Activated CD8-positive, alpha-beta memory T cell treated with anti-CD3 and anti-CD28 coated beads, Interleukin-2, amount 50 U/mL, for 48 hours (primary cell): Measurements from ENCODE around the gene DNAJB7.
A peak's percentile ranks its signal among the peaks of the same experiment; 100 is the strongest.
"Not testable (repeated sequence)": the region's sequence is repeated elsewhere in the genome, so short reads cannot be mapped to it uniquely, and the experiment has no call there.

Source experiments
- DNase-seq: peaks from one replicate; pipeline ENCODE4 v3.0.0-alpha.2; 2020

The DNAJB7 gene

DNA sequence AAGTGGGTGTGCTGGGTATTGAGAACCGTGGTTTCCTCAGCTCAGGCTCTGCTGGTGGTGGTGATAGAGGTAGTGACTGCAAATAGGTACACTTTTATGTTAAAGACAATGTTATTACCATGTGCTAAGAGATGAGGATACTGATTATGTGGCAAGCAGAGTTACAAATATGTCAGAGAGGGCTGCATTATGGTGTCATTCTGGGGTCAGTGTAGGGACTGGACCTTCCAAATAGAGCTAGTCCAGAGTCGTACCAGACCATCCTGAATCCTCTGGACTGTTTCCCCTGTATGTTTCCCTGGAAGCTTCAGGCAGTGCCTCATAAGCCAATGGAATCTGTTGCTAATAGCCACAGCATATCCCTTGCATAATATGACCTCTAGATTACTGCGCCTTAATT lies at the start of gene DNAJB7:
Gene DNAJB7, minus strand, starts transcription at position 101 of the 400 bp plus-strand sequence. CDS start 119 bp downstream, outside the sequence.
- no peak for DNase-seq

DNA sequence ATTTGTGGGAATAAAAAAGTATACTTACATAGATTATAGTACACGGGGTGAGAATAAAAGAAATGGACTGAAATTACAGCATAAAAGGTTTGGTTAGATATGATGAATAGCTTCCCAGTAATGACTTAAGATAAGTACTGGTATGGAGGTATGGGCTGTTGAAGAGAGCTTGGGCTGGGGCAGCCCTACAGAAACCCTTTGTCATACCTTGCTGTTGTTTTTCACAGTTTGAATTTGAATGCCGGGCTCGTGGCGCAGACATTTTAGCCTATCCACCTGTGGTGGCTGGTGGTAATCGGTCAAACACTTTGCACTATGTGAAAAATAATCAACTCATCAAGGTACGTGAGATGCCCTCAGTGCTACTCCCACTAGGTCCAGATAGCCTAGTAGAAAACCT lies 47.0 kb upstream of the DNAJB7 start:
- DNase-seq: no peak

DNA sequence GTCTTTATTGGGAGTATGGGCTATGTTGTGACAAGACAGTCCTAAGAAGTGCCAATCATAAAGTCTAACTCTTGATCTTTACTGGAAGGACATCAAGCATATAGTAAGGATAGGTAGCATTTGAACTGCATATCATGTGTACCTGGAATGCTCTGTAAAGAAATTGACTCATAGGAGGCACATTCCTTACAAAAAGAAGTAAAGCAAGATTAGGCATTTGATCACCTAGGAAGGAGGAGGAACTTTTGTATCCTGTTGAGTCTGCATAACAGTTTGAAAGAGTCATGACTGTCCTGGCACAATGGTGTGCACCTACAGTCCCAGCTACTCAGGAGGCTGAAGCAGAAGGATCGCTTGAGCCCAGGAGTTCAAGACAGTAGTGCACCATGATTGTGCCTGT lies 42.2 kb upstream of the DNAJB7 start:
- DNase-seq: no peak

DNA sequence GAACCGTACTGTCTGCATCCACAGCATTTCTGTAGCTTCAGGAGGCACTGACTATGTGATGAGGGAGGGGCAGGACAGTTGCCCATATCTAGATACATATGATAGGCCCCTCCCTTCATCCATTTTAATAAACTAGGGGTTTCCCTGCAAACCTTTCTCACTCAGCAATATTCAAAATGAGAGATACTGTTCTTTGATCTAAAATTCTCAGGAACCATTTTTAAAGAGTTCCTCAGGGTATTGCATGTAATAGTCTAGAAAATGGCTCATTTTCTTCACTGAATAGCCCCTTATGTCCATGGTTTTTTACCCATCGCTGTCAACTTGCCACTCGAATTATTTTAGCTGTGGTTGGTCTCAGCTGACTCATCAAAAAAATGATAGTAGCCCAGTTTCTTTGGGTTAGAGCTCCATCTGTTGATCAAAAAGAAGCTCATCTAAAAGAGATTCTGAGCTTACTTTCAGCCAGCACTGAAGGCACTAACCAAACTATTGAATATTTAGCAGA lies 37.0 kb upstream of the DNAJB7 start:
- DNase-seq: no peak

DNA sequence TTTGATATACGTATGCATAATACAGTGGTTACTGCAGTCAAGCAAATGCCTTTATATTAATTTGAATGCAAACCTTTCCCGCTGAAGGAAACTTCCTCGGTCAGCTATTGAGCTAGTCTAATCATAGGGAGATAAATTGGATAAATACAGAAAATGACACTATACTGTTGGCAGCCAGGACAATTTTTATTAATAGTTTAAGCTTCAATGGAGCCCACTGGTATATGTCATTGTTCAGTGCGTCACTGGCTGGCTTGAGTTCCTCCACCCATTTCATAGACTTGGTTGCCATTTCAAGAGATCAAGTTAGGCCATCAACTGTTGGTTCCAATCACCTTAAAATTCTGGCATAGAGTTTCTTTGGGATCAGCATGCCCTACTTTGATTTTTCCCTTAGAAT lies 32.5 kb upstream of the DNAJB7 start:
- DNase-seq: no peak

DNA sequence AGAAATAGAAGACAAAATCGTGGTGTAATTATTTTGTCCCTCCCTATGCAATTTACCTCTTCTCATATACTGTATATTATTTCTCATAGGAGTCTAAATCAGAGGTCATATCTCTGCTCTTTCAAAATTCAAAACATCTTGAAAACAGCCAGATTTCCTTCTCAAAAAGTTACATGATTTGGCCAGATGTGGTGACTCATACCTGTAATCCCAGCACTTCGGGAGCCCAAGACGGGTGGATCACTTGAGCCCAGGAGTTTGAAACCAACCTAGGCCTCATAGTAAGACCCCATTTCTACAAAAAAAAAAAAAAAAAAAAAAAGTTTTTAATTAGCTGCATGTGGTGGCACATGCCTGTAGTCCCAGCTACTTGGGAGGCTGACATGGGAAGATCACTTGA lies 29.0 kb upstream of the DNAJB7 start:
- no peak for DNase-seq

DNA sequence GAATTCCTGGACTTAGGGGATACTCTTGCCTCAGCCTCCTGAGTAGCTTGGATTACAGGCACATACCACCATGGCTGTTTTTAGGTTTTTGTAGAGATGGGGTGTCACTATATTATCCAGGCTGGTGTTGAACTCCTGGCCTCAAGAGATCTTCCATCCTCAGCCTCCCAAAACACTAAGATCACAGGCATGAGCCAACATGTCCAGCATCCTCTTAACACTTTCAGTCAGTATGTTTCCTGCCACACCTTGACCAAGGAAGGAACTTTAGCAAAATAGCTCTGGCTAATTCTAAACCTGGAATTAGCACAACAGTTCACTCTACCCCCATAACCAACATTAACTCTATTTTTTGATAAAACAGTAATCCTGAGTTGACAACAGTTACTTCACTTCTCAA lies 27.2 kb upstream of the DNAJB7 start:
- DNase-seq: no peak

DNA sequence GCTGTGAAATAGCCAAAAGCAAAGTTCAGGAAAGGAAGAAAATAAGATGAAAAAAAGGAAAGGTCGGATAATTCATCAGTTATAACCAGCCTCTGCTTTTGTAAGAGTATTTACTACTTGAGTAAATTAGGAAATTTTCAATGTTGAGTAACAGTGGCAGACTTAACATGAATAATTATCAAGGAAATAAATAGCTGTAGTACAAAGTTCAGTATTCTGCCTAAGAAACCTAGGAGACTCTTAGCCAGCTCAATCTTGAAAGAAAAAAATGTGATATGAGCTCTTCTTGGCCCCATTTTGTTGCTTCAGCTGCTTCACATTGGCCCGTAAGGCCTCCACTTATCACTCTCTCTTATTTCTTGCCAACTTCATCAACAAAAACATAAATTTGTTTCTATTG lies 17.0 kb upstream of the DNAJB7 start:
- no peak for DNase-seq

DNA sequence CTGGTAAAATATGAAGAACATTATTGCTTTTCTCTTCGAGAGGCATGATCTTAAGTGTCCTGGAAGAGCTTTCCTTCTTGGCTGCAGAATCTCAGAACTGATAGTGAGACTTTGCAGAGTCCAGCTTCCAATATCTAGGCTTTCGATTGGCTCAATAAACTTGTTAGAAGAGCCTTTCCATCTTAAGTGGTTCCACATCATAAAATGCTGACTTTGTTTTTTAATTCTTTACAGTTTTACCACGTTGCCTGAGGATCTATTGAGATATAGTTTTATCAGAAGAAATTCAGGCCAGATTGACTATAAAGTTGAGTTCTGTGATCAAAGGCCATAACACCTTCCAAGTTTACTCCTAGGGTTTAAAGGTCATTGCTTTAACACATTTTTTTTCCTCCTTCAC lies 15.6 kb upstream of the DNAJB7 start:
- no peak for DNase-seq

DNA sequence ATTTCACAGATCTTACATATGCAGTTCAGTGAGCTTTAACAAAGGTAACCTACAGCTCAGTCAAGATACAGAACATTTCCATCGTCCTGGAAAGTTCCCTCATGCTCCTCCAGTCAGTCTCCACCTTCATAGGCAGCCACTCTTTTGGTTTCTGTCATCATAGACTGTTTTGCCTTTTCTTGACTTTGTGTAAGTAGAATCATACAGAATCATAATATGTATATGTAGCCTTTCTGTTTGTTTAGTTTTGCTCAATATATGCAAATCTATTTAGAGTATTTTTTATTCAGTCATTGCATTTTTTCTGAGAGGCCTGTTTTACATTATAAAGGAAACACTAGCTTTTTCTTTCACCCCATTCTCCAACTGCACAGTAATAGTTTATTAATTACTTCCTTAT lies 15.0 kb upstream of the DNAJB7 start:
- DNase-seq: no peak

DNA sequence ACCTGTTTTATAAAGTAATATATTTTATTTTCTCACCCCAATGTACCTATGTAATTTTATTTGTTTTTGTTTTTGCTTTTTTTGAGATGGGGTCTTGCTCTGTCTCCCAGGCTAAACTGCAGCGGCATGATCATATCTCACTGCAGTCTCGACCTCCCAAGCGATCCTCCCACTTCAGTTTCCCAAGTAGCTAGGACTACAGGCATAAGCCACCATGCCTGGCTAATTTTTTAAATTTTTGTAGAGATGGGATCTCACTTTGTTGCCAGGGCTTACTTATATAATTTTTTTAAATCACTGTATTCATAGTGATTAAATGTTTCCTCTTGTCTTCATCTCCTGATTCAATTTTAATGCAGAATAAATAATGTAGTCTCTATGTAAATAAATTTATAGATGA lies 13.2 kb upstream of the DNAJB7 start:
- DNase-seq: no peak

DNA sequence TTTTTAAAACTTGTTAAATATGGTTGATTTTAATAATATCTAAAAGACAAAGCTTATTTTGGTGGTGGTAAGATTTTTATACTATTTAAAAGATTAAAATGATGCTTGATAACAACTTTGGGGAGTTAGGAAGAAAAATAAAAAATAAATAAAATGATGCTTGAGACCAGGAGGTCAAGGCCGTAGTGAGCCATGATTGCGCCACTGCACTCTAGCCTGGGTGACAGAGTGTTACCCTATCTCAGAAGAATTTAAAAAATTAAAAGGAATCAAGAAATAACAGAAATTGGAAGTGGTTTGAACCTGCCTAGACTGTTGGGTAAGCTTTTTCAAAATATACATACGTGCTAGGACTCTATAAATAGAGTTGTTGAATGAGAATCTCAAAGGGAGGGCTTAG lies 12.1 kb upstream of the DNAJB7 start:
- DNase-seq: no peak

DNA sequence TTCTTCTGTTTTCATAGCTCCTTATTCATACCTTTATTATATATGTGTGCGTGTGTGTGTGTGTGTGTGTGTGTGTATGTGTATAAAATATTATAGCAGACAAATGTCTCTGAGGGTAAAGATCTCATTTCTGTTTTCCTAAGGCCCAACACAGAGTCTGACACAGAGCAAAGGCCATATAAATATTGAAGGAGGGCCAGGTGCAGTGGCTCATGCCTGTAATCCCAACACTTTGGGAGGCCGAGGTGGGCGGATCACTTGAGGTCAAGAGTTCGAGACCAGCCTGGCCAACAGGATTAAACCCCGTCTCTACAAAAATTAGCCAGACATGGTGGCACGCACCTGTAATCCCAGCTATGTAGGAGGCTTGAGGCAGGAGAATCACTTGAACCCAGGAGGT lies 6.5 kb upstream of the DNAJB7 start:
- DNase-seq: not testable (repeated sequence)

DNA sequence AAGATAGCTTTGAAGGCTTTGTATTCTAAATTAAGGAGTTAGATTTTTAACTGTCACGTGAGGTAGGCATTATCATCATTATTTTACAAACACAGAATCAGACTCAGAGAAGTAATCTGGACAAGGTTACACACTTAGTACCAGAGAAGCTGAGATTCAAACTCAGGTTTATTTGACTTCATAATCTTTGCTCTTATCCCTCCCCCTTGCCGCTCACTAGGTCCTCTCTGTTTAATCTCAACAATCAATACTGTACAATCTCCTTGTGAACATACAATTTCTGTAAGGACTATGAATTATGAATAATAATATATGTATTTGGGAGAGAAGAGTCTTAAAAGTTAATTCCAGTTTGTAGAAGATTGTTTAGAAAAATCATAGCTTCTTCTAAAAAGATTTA lies 5.2 kb upstream of the DNAJB7 start:
- DNase-seq: no peak

DNA sequence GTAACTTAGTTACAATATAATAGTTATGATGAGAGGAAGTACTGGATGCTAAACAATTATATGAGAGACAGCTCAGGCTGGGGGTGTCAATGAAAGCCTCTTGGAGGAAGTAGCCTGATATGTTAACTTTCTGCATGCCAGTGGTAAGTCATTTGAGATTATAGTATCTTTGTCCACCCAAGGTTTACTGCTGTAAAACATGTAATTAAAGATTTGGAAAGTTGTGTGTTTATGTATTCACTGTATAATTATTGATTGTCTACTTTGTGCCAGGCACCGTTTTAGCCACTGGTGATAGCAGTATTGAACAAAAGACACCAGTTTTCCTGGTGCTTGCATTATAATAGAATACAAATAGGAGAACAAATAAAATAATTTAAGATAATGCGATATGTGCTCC lies 624 bp upstream of the DNAJB7 start:
- no peak for DNase-seq

DNA sequence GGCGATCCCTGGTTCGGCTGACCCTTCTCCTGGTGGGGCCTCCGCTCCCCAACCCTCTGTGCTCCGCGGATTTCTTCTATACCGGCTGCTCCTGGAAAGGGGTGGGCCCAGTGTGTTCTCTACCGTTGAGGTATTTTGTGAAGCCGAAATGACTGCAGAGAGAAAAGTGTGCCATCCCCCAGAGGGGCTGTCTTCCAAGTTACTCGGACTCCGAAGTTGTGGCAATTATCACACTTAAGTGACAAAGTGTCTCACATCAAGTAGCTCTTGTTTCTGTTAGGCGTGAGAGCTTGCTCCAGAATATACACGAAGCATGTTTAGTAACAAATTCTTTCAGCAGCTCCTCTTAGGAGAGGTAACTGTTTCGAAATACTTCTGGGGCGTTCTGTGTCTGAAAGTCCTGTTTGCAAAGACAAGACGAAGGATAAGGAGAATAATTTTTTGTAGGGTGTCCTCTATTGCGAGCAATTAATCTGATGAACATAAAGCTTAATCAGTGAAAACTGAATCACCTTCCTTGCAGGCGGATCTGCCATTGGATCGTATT lies 4.5 kb downstream of the DNAJB7 start:
- DNase-seq: no peak

DNA sequence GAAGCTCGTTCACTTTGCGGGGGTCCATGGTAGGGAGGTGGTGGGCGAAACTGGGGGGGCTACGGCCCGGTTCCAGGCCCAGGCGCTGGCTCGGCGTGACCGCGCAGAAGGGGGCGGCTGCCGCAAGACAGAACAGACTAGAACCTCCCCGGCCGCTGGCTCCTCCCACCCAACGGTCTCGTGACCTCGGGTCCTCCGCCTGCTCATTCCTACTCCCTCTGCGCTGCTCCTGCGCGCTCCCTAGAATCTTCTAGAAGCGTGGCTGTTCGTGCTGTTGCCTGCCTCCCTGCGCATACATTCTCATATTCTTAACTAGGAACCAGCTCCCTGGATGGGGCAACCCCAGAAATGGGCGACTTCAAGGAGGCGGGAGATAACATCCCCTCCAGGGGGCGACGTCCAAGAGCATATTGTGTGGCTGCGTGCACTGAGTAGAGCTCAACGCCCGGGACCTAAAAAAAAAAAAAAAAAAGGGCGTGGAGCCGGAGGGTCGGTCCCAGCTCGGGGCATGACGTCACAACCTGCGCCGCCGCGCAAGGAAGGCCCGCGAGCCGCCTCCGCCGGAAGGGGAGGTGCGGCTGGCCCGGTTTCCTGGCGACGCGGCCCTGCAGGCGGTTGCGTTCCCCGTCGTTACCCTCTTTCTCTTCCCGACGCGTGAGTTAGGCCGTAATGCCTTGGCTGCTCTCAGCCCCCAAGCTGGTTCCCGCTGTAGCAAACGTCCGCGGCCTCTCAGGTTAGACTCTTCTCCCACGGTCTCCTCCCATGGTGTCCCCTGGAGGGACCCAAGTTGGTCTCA lies 5.2 kb downstream of the DNAJB7 start, which contains the start of the genes ST13 and XPNPEP3:
Gene ST13, minus strand, starts transcription at position 127 of the 796 bp plus-strand sequence. Its CDS starts 99 bp downstream, at position 28.
Gene XPNPEP3, plus strand, starts transcription at position 636 of the 796 bp plus-strand sequence. Its CDS starts 34 bp downstream, at position 670.
- DNase-seq: peak; percentile 99

DNA sequence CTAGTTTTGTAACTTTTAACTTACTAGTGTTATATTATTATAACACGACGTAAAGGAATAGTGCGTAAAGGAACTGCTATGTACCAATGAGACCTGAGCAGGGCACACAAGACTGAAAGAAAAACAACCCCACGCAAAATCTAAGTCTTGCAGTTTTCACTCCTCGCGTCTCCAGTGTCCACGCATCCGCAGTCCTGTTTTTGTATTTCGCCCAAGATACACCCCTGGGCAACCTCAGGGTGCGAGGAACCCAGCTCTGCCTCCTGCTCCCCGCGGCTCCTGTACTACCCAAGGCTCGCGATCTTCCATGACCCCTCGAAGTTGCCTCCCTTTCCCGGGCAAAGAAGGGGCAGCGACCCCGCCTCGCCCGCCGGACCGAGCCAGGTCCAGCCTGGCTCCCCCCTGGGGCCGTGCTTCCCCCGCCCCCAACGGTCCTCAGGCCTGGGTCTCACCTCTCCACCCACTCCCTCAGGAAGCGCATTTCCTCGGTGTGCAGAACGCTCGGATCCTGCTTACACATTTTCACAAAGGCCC lies 5.9 kb downstream of the DNAJB7 start:
- DNase-seq: no peak

DNA sequence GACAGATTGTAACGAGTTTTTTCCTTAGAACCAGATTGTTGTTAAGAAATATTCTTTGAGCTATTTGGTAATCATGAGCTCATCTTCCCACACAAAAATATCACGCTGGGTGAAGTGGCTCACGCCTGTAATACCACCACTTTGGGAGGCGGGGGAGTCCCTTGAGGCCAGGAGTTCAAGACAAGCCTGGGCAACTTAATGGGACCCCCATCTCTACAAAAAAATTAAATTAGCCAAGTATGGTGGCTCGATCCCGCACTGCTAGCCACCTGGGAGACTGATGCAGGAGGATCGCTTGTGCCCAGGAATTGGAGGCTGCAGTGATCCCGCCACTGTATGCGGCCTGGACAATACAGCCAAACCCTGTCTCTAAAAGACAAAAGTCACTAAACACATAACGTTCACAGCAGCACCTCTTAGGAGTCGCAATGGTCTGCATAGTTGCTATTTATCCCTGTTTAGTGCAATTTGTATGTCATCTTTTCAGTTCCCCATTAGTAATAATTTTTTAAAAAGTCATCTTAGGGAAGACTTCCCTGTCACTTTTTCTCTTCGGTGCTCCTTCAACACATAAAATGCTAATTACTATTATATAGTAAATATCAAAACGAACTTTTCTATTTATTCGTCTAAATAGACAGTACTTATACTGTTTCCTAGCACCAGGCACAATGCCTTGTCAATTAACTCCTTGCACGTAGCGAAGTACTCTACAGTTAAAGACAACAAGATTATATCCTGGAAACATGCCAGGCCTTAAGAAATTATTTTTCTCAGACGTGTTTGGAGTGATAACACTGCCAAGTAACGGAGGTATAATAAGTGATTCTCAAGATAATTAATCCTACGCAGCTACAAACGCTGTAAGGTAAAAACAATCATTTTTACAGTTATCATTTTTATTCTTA lies 6.6 kb downstream of the DNAJB7 start:
- no peak for DNase-seq

DNA sequence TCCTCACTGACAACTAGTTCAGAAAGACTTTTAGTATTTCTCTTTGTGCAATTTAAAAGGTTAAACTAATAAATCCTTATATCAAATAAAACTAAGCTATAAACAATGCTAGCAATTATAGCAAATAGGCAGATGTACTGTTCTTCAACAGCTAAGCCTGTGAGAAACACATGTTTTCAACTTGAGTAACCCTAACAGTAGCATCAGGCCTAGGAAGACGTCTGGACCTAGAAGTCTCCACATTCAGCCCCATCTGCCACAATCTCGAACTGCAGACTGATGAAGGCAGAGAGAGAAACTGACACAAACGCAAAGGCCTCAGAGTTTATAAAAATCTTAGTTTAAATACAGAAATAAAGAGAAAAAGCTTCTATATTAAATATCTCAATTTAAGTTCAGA lies 8.0 kb downstream of the DNAJB7 start:
- no peak for DNase-seq

DNA sequence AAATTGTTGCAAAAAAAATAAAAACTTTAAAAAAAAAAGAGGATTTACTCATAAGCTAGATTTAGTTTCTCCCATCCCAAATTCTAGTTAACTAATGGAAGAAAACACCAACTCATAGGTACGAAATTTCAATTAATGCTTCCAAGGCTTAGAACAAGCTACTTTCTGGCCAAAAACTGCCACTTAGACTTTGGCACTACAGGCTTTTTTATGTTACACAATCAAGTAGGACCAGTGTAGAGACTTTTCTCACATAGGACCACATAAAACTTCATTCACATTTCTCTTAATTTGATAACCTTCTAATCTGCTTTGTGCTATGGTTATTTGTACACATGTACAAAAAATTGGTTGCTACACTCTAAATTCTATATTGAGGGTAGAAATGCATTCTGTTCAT lies 8.6 kb downstream of the DNAJB7 start:
- DNase-seq: no peak

DNA sequence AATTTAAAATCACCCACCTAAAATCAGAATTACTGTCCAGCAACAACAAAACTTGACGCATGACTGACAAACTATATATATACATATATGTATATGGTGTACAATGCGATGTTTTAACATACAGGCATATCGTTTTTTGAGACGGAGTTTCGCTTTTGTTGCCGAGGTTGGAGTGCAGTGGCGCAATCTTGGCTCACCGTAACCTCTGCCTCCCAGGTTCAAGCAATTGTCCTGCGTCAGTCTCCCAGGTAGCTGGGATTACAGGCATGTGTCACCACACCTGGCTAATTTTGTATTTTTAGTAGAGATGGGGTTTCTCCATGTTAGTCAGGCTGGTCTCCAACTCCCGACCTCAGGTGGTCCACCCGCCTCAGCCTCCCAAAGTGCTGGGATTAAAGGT lies 16.1 kb downstream of the DNAJB7 start:
- not testable (repeated sequence) for DNase-seq

DNA sequence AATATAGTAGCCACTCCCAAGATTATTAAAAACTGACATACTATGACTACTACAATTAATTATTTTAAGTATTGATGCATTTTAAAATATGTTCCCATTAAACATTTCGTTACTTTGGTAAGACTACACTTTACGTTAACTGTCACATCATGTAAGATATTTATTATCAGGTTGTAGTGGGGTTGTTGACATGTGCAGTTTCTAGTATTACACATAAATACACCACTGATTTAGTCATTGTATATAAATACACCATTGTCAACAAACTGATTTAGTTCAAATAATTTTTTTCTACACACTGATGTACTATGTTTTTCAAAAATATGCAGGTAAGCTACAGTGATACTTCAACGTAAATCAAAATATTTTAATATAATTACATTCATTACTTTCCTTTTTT lies 17.0 kb downstream of the DNAJB7 start:
- DNase-seq: no peak
